ENCODE data around the gene MFSD2B. TPM values are rescaled to one million over a fixed set of nuclear protein-coding genes. Genes with fewer than 3 reads are reported as not detected.
A peak's percentile ranks its signal among the peaks of the same experiment; 100 is the strongest.

Gene MFSD2B
- total RNA-seq, 1 experiment from 2014 or later: 0.42 TPM

DNA sequence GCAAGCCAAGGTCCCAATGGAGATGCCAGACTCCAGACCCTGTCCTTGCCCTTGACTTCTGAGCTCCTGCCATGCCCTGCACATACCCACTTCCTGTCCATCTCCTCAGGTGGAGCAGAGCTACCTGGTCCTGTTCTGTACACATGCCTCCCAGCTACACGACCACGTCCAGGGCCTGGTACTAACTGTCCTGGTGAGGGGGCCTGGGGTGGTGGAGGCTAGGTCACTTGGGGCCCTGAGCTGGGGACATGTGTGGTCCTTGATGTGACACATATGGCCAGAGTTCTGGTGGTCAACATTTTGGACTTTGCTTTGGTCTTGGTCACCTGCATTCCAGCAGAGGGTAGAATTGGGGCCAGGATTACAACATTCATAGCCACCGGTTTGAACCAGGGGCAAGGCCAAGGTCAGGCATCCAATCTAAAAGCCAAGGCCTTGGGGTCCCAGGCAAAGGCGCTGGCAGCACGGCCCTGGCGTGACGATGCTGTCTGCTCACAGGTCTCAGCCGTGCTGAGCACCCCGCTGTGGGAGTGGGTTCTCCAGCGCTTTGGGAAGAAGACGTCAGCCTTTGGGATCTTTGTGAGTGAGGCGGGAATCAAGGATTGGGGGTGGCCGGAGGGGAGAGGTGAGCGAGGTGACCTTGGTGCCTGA lies 12.6 kb downstream of the MFSD2B start:
- no peak for ATAC-seq
- TF ChIP-seq ZNF263 (CRISPR knock-in tag; IDR thresholded peaks at IDR 0.05; ENCODE audit: low read depth): no peak
- TF ChIP-seq, protein P1, sequence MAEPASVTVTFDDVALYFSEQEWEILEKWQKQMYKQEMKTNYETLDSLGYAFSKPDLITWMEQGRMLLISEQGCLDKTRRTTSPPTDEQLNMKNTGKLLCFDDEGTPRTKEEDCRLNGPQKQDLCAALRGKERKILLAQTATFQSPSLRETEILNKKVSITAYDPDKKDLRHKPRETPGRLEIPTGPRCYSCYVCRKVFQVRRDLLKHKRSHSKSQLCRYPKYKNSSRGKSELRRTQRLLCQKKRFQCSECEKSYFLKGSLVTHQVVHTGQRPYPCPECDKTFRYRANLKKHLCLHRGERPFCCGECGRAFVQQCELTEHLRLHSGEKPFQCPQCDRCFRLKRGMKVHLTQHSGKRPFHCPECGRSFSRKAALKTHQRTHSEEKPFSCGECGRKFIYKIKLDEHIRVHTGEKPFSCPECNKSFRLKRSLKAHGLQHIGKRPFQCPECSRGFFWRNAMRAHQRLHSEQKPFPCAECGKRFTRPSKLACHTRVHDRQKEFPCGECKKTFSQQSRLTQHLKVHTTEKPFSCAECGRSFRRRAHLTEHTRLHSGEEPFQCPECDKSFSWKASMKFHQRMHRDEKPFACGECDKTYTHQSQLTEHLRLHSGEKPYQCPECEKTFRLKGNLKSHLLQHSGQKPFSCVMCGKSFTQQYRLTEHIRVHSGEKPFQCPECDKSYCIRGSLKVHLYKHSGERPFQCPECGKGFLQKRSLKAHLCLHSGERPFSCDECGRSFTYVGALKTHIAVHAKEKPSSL (CRISPR knock-in tag; conservative IDR thresholded peaks at IDR 0.05): no peak
- peak; percentile 48; the same call in 1 of the 2 replicates for TF ChIP-seq GABPB1 (CRISPR knock-in tag; IDR thresholded peaks at IDR 0.05)
- Mint-ChIP-seq H3K27me3 (ENCODE audit: low read depth) (no peaks in the 10 kb centered on the region), H3K27ac (peak overlapping the region; percentile 41; the same call in 1 of the 2 replicates), H3K9me3 (no peaks in the 10 kb centered on the region), H3K36me3 (peaks cover 16% of the 10 kb centered on the region), H3K4me1 (peaks cover 54% of the 10 kb centered on the region), H3K4me3 (no peak overlapping the region)
- POLR2A ChIA-PET: interaction anchor here (0.6 kb wide), 1 partner anchor 53 kb away, joined by 3 read pairs; no protein-coding TSS in a partner anchor
- CTCF ChIA-PET: interaction anchor here (1.0 to 1.5 kb wide), 5 partner anchors 12 to 95 kb away, joined by 3 to 7 read pairs (median 6); partner anchors contain the start of genes ATAD2B, MFSD2B, TP53I3 and WDCP
- no peak for DNase-seq (ENCODE audit: low spot score)

GRCh38 chr2:24022975-24023575 lies 13.2 kb downstream of the MFSD2B start:
- Mint-ChIP-seq H3K36me3 (peaks cover 16% of the 10 kb centered on the region), H3K4me1 (peaks cover 56% of the 10 kb centered on the region), H3K27me3 (ENCODE audit: low read depth) (no peaks in the 10 kb centered on the region), H3K27ac (peak overlapping the region; percentile 41; the same call in 1 of the 2 replicates), H3K9me3 (no peaks in the 10 kb centered on the region), H3K4me3 (no peak overlapping the region)
- no peak for ATAC-seq
- DNase-seq (ENCODE audit: low spot score): no peak
- ChIA-PET CTCF (interaction anchor here (1.3 to 4.2 kb wide), 2 partner anchors 24 to 38 kb away, joined by 6 to 15 read pairs; partner anchors contain the start of gene WDCP), POLR2A (interaction anchor here (0.6 kb wide), 1 partner anchor 53 kb away, joined by 3 read pairs; no protein-coding TSS in a partner anchor)
- no peak for TF ChIP-seq CREM (CRISPR knock-in tag; IDR thresholded peaks at IDR 0.05)
- TF ChIP-seq, protein P2, sequence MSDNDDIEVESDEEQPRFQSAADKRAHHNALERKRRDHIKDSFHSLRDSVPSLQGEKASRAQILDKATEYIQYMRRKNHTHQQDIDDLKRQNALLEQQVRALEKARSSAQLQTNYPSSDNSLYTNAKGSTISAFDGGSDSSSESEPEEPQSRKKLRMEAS (CRISPR knock-in tag; IDR thresholded peaks at IDR 0.05): no peak
- no peak for TF ChIP-seq ZNF423 (CRISPR knock-in tag; IDR thresholded peaks at IDR 0.05)
- TF ChIP-seq GTF2I (CRISPR knock-in tag; conservative IDR thresholded peaks at IDR 0.05): no peak
- TF ChIP-seq ZBTB43 (CRISPR knock-in tag; IDR thresholded peaks at IDR 0.05): no peak
- TF ChIP-seq JUN (CRISPR knock-in tag; IDR thresholded peaks at IDR 0.05): no peak
- TF ChIP-seq ERG (CRISPR knock-in tag; IDR thresholded peaks at IDR 0.05): no peak
- TF ChIP-seq, protein P3, sequence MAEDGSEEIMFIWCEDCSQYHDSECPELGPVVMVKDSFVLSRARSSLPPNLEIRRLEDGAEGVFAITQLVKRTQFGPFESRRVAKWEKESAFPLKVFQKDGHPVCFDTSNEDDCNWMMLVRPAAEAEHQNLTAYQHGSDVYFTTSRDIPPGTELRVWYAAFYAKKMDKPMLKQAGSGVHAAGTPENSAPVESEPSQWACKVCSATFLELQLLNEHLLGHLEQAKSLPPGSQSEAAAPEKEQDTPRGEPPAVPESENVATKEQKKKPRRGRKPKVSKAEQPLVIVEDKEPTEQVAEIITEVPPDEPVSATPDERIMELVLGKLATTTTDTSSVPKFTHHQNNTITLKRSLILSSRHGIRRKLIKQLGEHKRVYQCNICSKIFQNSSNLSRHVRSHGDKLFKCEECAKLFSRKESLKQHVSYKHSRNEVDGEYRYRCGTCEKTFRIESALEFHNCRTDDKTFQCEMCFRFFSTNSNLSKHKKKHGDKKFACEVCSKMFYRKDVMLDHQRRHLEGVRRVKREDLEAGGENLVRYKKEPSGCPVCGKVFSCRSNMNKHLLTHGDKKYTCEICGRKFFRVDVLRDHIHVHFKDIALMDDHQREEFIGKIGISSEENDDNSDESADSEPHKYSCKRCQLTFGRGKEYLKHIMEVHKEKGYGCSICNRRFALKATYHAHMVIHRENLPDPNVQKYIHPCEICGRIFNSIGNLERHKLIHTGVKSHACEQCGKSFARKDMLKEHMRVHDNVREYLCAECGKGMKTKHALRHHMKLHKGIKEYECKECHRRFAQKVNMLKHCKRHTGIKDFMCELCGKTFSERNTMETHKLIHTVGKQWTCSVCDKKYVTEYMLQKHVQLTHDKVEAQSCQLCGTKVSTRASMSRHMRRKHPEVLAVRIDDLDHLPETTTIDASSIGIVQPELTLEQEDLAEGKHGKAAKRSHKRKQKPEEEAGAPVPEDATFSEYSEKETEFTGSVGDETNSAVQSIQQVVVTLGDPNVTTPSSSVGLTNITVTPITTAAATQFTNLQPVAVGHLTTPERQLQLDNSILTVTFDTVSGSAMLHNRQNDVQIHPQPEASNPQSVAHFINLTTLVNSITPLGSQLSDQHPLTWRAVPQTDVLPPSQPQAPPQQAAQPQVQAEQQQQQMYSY (CRISPR knock-in tag; IDR thresholded peaks at IDR 0.05): no peak
- TF ChIP-seq, protein P4, sequence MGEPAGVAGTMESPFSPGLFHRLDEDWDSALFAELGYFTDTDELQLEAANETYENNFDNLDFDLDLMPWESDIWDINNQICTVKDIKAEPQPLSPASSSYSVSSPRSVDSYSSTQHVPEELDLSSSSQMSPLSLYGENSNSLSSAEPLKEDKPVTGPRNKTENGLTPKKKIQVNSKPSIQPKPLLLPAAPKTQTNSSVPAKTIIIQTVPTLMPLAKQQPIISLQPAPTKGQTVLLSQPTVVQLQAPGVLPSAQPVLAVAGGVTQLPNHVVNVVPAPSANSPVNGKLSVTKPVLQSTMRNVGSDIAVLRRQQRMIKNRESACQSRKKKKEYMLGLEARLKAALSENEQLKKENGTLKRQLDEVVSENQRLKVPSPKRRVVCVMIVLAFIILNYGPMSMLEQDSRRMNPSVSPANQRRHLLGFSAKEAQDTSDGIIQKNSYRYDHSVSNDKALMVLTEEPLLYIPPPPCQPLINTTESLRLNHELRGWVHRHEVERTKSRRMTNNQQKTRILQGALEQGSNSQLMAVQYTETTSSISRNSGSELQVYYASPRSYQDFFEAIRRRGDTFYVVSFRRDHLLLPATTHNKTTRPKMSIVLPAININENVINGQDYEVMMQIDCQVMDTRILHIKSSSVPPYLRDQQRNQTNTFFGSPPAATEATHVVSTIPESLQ (CRISPR knock-in tag; IDR thresholded peaks at IDR 0.05): no peak
- no peak for TF ChIP-seq ZNF317 (CRISPR knock-in tag; IDR thresholded peaks at IDR 0.05; ENCODE audit: borderline replicate concordance, low read depth)
- TF ChIP-seq ATF3 (CRISPR knock-in tag; conservative IDR thresholded peaks at IDR 0.05): no peak
- no peak for TF ChIP-seq MLX (CRISPR knock-in tag; IDR thresholded peaks at IDR 0.05)
- no peak for TF ChIP-seq CTCF (IDR thresholded peaks at IDR 0.05)
- TF ChIP-seq CBFB (CRISPR knock-in tag; IDR thresholded peaks at IDR 0.05; ENCODE audit: low read depth): no peak
- no peak for TF ChIP-seq MYBL2 (CRISPR knock-in tag; IDR thresholded peaks at IDR 0.05)

Data from WTC11 (cell line).